A673 (cell line): Measurements from ENCODE around the gene PTH1R. TPM values are rescaled to one million over a fixed set of nuclear protein-coding genes. Genes with fewer than 3 reads are reported as not detected.

Experiments used
- BruUV-seq: library from RNA; stranded (reverse); fragments of 400-500 nt; replicated peaks from 2 replicates; lab custom pipeline; 2021; lab: Mats Ljungman, UMichigan
- CTCF ChIA-PET: fragments of 300-600 bp; sonication (Branson Sonifier 250); formaldehyde crosslinking; loops from one replicate; lab custom pipeline; 2022; ENCODE audit warnings: antibody characterized with exemption; lab: Charles Lee
- POLR2A ChIA-PET: fragments of 300-600 bp; sonication (Branson Sonifier 250); formaldehyde crosslinking; loops from one replicate; lab custom pipeline; 2022; ENCODE audit warnings: antibody characterized with exemption; ENCODE audit not compliant: low non-redundant PET; lab: Charles Lee
- DNase-seq: peaks from one replicate; pipeline ENCODE4 v3.0.0-alpha.2; 2015; ENCODE audit warnings: low spot score
- H3K27ac ChIP-seq: fragments of 200-600 bp; sonication (generic); 2 replicates; pipeline ENCODE4 v1.5.1; 2016; ENCODE audit warnings: mixed run types, low read depth, mild to moderate bottlenecking, mixed read lengths, antibody characterized with exemption, low read length; ENCODE audit not compliant: poor library complexity, severe bottlenecking
- H3K27me3 ChIP-seq: fragments of 200-600 bp; sonication (generic); replicated peaks from 2 replicates; pipeline ENCODE4 v1.6.1; 2017; ENCODE audit warnings: mixed run types, low read depth, mild to moderate bottlenecking, mixed read lengths, antibody characterized with exemption, low read length; ENCODE audit not compliant: insufficient read depth, poor library complexity
- H3K36me3 ChIP-seq: fragments of 200-600 bp; sonication (generic); 2 replicates; pipeline ENCODE4 v1.6.1; 2016; ENCODE audit warnings: mixed run types, mild to moderate bottlenecking, mixed read lengths, antibody characterized with exemption, low read length; ENCODE audit not compliant: insufficient read depth, poor library complexity, severe bottlenecking
- H3K4me1 ChIP-seq: fragments of 200-600 bp; sonication (generic); 2 replicates; pipeline ENCODE4 v1.6.1; 2017; ENCODE audit warnings: mixed run types, mild to moderate bottlenecking, mixed read lengths, antibody characterized with exemption, low read length; ENCODE audit not compliant: insufficient read depth, poor library complexity, severe bottlenecking
- H3K4me3 ChIP-seq: fragments of 200-600 bp; sonication (generic); 2 replicates; pipeline ENCODE4 v1.5.1; 2016; ENCODE audit warnings: low read depth, mixed run types, mild to moderate bottlenecking, mixed read lengths, low read length; ENCODE audit not compliant: poor library complexity, severe bottlenecking
- H3K9me3 ChIP-seq: fragments of 200-600 bp; sonication (generic); 2 replicates; pipeline ENCODE4 v1.6.1; 2016; ENCODE audit warnings: mixed run types, low read depth, mild to moderate bottlenecking, mixed read lengths, antibody characterized with exemption, low read length; ENCODE audit not compliant: poor library complexity, severe bottlenecking
- EZH2 ChIP-seq: fragments of 200-600 bp; sonication (generic); IDR thresholded peaks from 2 replicates; pipeline ENCODE4 v1.6.1; 2017; ENCODE audit warnings: borderline replicate concordance, low read depth, mild to moderate bottlenecking, mixed read lengths, antibody characterized with exemption, low read length; ENCODE audit not compliant: poor library complexity, severe bottlenecking
- intact Hi-C: fragments of 100-400 bp; cut with micrococcal nuclease; formaldehyde crosslinking; loops from one replicate; pipeline ENCODE4 v1.10.0; 2022; ENCODE audit not compliant: unreplicated experiment
- total RNA-seq: library from RNA; stranded (reverse); gene quantifications from 2 replicates; pipeline ENCODE4 v1.2.3, GENCODE V29; 2021
- TF ChIP-seq, protein P1 (sequence below): fragments of 300-800, 200-600 bp; sonication (generic); conservative IDR thresholded peaks from 2 replicates; pipeline ENCODE4 v1.5.1; 2017; ENCODE audit warnings: low read depth, mild to moderate bottlenecking, antibody characterized with exemption, low read length, moderate library complexity, mixed read lengths

The PTH1R gene
- total RNA-seq, 1 experiment from 2014 or later: 1.2 TPM

DNA sequence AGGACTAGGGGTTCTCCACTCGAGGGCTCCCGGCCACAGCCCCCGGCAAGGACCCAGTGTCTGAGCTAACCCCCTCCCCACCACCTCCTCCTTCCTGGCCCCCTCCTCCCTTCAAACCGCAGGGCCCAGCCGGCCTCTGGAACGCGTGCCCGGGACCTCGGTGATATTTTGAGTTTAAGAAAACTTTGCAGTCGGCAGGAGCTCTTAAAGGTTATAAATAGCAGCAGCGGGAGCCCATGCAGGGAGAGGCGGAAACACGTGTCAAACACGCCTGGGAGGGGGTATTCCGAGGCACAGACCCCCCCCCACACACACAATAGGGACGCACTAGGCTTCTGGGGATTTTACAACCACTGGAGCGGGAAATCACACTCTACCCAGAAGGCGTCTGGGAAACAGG lies 3.1 kb upstream of the PTH1R start:
- Histone ChIP-seq H3K27me3 (no peaks in the 10 kb centered on the region), H3K9me3 (no peaks in the 10 kb centered on the region), H3K27ac (no peak overlapping the region), H3K4me1 (no peaks in the 10 kb centered on the region), H3K36me3 (no peaks in the 10 kb centered on the region), H3K4me3 (no peak overlapping the region)
- no TSS peak for BruUV-seq
- POLR2A ChIA-PET: interaction anchor here (0.7 kb wide), 1 partner anchor 159 kb away, joined by 7 read pairs; no protein-coding TSS in a partner anchor
- intact Hi-C loops: no loop called here
- TF ChIP-seq, protein P1, sequence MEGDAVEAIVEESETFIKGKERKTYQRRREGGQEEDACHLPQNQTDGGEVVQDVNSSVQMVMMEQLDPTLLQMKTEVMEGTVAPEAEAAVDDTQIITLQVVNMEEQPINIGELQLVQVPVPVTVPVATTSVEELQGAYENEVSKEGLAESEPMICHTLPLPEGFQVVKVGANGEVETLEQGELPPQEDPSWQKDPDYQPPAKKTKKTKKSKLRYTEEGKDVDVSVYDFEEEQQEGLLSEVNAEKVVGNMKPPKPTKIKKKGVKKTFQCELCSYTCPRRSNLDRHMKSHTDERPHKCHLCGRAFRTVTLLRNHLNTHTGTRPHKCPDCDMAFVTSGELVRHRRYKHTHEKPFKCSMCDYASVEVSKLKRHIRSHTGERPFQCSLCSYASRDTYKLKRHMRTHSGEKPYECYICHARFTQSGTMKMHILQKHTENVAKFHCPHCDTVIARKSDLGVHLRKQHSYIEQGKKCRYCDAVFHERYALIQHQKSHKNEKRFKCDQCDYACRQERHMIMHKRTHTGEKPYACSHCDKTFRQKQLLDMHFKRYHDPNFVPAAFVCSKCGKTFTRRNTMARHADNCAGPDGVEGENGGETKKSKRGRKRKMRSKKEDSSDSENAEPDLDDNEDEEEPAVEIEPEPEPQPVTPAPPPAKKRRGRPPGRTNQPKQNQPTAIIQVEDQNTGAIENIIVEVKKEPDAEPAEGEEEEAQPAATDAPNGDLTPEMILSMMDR: no peak
- no peak for TF ChIP-seq EZH2
- CTCF ChIA-PET: no interaction called here
- DNase-seq: peak; percentile 68

DNA sequence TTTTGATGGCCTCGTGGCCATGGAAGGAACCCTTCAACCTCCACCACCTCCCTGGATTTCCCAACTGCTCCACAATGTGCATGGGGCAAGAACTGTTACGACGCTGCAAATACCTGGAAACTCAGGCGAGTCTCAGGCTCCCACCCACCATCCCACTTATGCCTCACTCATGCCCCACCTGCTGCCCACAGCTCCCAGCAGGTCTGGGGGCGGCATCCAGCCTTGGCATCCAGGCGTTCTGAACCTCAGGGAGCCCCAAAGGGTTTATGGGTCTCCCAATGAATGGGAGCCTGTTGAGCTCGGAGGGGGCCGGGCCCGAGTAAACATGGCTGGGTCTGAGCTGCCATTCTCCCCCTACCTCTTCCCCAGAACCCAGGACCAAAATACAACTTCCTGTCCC lies 2.0 kb upstream of the PTH1R start:
- Histone ChIP-seq H3K36me3 (no peaks in the 10 kb centered on the region), H3K4me3 (no peak overlapping the region), H3K27me3 (no peaks in the 10 kb centered on the region), H3K9me3 (no peaks in the 10 kb centered on the region), H3K4me1 (no peaks in the 10 kb centered on the region), H3K27ac (no peak overlapping the region)
- DNase-seq: no peak
- BruUV-seq: no TSS peak
- POLR2A ChIA-PET: no interaction called here
- TF ChIP-seq, protein P1: no peak
- no peak for TF ChIP-seq EZH2
- intact Hi-C loops: no loop called here
- CTCF ChIA-PET: no interaction called here

DNA sequence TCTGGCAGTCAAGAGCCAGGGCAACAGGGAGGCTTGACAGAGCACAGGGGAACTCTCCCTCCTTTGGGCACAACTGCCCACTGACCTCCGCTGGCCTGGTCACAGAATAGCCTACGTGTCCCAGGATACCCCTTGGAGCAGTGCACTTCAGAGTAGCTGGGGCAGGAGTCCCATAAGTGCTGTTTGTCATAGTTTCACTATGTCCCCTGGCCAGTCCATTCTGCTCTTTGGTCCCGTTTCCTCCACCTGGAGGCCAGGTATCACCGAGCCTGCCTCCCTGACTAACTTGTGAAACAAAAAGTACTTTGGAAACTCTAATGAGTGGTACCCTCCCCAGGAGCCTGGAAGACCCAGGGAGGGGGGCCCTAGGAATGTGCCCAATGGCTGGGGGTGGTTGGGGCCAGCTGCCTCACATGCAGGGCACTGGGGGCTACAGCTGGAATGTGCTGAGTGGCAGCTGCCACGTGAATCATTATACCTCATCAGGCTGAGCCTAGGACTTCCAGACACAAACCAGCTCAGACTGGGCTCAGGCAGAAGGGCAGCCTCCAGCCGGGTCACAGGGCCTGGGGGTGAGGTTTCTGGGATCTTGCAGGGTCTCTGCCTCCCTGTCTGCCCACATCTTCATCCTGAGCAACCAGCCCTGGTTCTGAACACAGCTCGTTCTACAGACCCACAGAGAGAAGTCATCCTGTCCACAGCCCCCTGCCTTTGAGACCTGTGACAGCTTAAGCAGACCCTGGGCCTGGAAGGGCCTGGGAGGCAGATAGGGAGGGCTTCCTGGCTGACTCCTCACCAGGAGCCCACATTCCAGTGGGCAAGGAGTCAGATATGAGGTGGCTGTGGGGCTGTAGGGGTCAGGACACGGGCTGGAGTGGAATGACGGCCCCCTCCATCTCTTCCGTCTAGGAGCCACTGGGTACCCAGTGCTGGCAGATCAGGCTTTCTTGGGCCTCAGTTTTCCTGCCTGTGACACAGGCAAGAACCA lies 914 bp upstream of the PTH1R start:
- ChIA-PET POLR2A (no interaction called here), CTCF (no interaction called here)
- no peaks in the 10 kb centered on the region for H3K9me3 ChIP-seq
- no peaks in the 10 kb centered on the region for H3K36me3 ChIP-seq
- intact Hi-C loops: no loop called here
- BruUV-seq: no TSS peak
- no peak overlapping the region for H3K4me3 ChIP-seq
- no peak for DNase-seq
- no peak overlapping the region for H3K27ac ChIP-seq
- H3K4me1 ChIP-seq: no peaks in the 10 kb centered on the region
- H3K27me3 ChIP-seq: no peaks in the 10 kb centered on the region
- TF ChIP-seq, protein P1: no peak
- no peak for TF ChIP-seq EZH2
